Caco-2 (cell line): ENCODE data around the gene TCF7L1. TPM values are rescaled to one million over a fixed set of nuclear protein-coding genes. Genes with fewer than 3 reads are reported as not detected.

ENCODE experiments used
- BruUV-seq: library from RNA; stranded (reverse); fragments of 400-500 nt; replicated peaks from 2 replicates; lab custom pipeline; 2021; lab: Mats Ljungman, UMichigan
- CTCF ChIA-PET: fragments of 300-600 bp; sonication (Branson Sonifier 250); formaldehyde crosslinking; loops from one replicate; lab custom pipeline; 2022; ENCODE audit warnings: antibody characterized with exemption; lab: Charles Lee
- POLR2A ChIA-PET: fragments of 300-600 bp; sonication (Branson Sonifier 250); formaldehyde crosslinking; loops from one replicate; lab custom pipeline; 2022; ENCODE audit warnings: antibody characterized with exemption; lab: Charles Lee
- DNase-seq, 2 experiments: peaks; one replicate each; pipeline versions ENCODE4 v3.0.0 to v3.0.0-alpha.2; 2020 to 2022
- H3K27me3 ChIP-seq: replicated peaks from 2 replicates; pipeline ENCODE4 v1.6.0; 2011; ENCODE audit warnings: low read length; ENCODE audit not compliant: control insufficient read depth, insufficient read depth
- H3K36me3 ChIP-seq: 2 replicates; pipeline ENCODE4 v1.5.1; 2011; ENCODE audit warnings: low read length; ENCODE audit not compliant: control insufficient read depth, insufficient read depth
- H3K4me1 ChIP-seq: fragments of 250-450 bp; sonication (Bioruptor Pico); 2 replicates; pipeline ENCODE4 v1.5.1; 2020; ENCODE audit warnings: mild to moderate bottlenecking
- H3K4me3 ChIP-seq: 2 replicates; pipeline ENCODE4 v1.5.1; 2011; ENCODE audit warnings: low read depth, mild to moderate bottlenecking, control low read depth, low read length
- H3K9me3 ChIP-seq: fragments of 250-450 bp; sonication (Bioruptor Pico); 2 replicates; pipeline ENCODE4 v1.5.1; 2020; ENCODE audit warnings: mild to moderate bottlenecking, moderate library complexity
- H3K27ac Mint-ChIP-seq: one replicate; pipeline ENCODE4 v1.8.0; 2022; ENCODE audit warnings: mixed read lengths; ENCODE audit not compliant: unreplicated experiment
- H3K27me3 Mint-ChIP-seq: one replicate; pipeline ENCODE4 v1.8.0; 2022; ENCODE audit warnings: mixed read lengths; ENCODE audit not compliant: insufficient read depth, unreplicated experiment
- H3K36me3 Mint-ChIP-seq: one replicate; pipeline ENCODE4 v1.8.0; 2022; ENCODE audit warnings: mild to moderate bottlenecking, mixed read lengths; ENCODE audit not compliant: insufficient read depth, unreplicated experiment
- H3K4me1 Mint-ChIP-seq: one replicate; pipeline ENCODE4 v1.8.0; 2022; ENCODE audit warnings: low read depth, mixed read lengths; ENCODE audit not compliant: unreplicated experiment
- H3K4me3 Mint-ChIP-seq: one replicate; pipeline ENCODE4 v1.8.0; 2022; ENCODE audit warnings: mild to moderate bottlenecking, moderate library complexity, mixed read lengths; ENCODE audit not compliant: unreplicated experiment
- H3K9me3 Mint-ChIP-seq: one replicate; pipeline ENCODE4 v1.8.0; 2022; ENCODE audit warnings: mixed read lengths; ENCODE audit not compliant: unreplicated experiment
- CTCF ChIP-seq, 2 experiments: fragments of 200-600 bp in 1 of 2; IDR thresholded peaks; 1 replicate in 1 of 2; 2 replicates in 1 of 2; pipeline versions ENCODE4 v1.5.1 to v1.8.0; 2011 to 2022; ENCODE audit warnings: antibody characterized with exemption in 1 of 2, control low read depth in 1 of 2, inconsistent platforms in 1 of 2, low read depth in 1 of 2, low read length in 1 of 2, mild to moderate bottlenecking in 1 of 2, moderate library complexity in 1 of 2; ENCODE audit not compliant: insufficient read depth in 1 of 2, severe bottlenecking in 1 of 2, unreplicated experiment in 1 of 2
- intact Hi-C: fragments of 100-400 bp; cut with micrococcal nuclease; formaldehyde crosslinking; loops from one replicate; pipeline ENCODE4 v1.10.0; 2022; ENCODE audit not compliant: unreplicated experiment
- total RNA-seq: library from RNA; stranded (reverse); gene quantifications from 2 replicates; pipeline ENCODE4 v1.2.3, GENCODE V29; 2022

TCF7L1 gene
- total RNA-seq, 1 experiment from 2014 or later = 29.0 TPM

DNA sequence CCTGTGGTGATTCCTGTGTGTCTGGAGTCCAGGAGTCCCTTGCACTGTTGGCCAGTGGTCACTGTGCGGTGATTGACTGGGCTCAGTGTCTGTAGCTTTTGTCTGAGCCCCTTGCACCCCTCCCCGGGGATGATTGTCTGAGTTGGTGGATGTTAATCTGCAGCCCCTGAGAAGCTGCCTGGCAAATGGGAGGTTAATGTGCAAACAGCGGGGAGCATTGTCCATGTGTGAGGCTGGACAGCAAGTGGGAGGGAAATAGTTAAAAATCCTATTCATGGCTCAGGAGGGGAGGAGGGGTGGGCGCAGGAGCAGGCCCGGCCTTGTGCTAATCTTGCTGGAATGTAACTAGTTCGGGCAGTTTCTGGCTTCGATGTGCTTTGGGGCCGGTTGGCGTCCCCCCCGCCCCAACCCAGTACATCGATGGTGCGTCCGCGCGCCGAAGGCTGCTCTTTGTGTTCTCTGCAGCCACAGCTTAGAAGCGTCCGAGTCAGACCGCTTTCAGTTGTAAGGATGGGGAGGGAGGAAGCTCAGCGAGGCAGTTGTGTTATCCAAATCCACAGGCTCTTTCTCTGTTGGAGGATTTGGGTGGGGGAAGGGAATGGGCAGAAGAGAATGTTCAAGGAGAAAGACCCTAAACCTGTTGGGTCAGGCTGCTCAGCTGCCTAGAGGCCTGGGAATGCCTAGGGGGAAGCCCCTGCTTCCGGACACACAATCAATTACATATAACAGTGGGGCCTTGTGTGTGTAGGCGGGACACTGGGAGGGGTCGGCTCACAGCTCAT is 122.8 kb downstream of the TCF7L1 start:
- peak overlapping the region; percentile 97 for H3K27ac Mint-ChIP-seq
- Histone ChIP-seq H3K27me3 (no peaks in the 10 kb centered on the region), H3K9me3 (no peaks in the 10 kb centered on the region), H3K4me3 (peak overlapping the region; percentile 29), H3K4me1 (peaks cover 78% of the 10 kb centered on the region), H3K36me3 (no peaks in the 10 kb centered on the region)
- TF ChIP-seq CTCF (IDR thresholded peaks at IDR 0.05; ENCODE audit: insufficient read depth in 1 of 2, low read depth in 1 of 2, low read length in 1 of 2, severe bottlenecking in 1 of 2, unreplicated experiment in 1 of 2) = no peak
- no TSS peak for BruUV-seq
- DNase-seq = peak; percentile 92 to 95
- POLR2A ChIA-PET = interaction anchor here (0.6 to 1.7 kb wide), 5 partner anchors 9 to 191 kb away, joined by 3 to 11 read pairs (median 5); partner anchors contain the start of gene TCF7L1
- H3K4me3 Mint-ChIP-seq = peak overlapping the region; percentile 83
- H3K9me3 Mint-ChIP-seq = no peaks in the 10 kb centered on the region
- intact Hi-C loops = loop anchor here (1.0 kb wide), 3 partner anchors 8 to 123 kb away; partner anchors contain the start of gene TCF7L1
- H3K27me3 Mint-ChIP-seq = no peaks in the 10 kb centered on the region
- CTCF ChIA-PET = interaction anchor here (0.7 to 2.1 kb wide), 10 partner anchors 9 to 189 kb away, joined by 3 to 9 read pairs (median 4); partner anchors contain the start of gene TCF7L1
- peaks cover 32% of the 10 kb centered on the region for H3K36me3 Mint-ChIP-seq
- H3K4me1 Mint-ChIP-seq = peaks cover 80% of the 10 kb centered on the region

- H3K4me3 ChIP-seq = no peak overlapping the region
- Mint-ChIP-seq H3K27me3 (no peaks in the 10 kb centered on the region), H3K36me3 (peaks cover 32% of the 10 kb centered on the region), H3K4me3 (peak overlapping the region; percentile 24), H3K4me1 (peaks cover 81% of the 10 kb centered on the region), H3K27ac (peak overlapping the region; percentile 98), H3K9me3 (no peaks in the 10 kb centered on the region)
- ChIA-PET CTCF (interaction anchor here (1.5 to 1.6 kb wide), 2 partner anchors 28 to 125 kb away, joined by 4 to 8 read pairs; partner anchors contain the start of gene TCF7L1), POLR2A (no interaction called here)
- intact Hi-C loops = no loop called here
- H3K27me3 ChIP-seq = no peaks in the 10 kb centered on the region
- TF ChIP-seq CTCF (IDR thresholded peaks at IDR 0.05; ENCODE audit: insufficient read depth in 1 of 2, low read depth in 1 of 2, low read length in 1 of 2, severe bottlenecking in 1 of 2, unreplicated experiment in 1 of 2) = no peak
- peaks cover 82% of the 10 kb centered on the region for H3K4me1 ChIP-seq
- DNase-seq = no peak
- no peaks in the 10 kb centered on the region for H3K9me3 ChIP-seq
- no peaks in the 10 kb centered on the region for H3K36me3 ChIP-seq
- BruUV-seq = no TSS peak
Measured at GRCh38 chr2:85257359-85257969, 124.3 kb downstream of the TCF7L1 start.

DNA sequence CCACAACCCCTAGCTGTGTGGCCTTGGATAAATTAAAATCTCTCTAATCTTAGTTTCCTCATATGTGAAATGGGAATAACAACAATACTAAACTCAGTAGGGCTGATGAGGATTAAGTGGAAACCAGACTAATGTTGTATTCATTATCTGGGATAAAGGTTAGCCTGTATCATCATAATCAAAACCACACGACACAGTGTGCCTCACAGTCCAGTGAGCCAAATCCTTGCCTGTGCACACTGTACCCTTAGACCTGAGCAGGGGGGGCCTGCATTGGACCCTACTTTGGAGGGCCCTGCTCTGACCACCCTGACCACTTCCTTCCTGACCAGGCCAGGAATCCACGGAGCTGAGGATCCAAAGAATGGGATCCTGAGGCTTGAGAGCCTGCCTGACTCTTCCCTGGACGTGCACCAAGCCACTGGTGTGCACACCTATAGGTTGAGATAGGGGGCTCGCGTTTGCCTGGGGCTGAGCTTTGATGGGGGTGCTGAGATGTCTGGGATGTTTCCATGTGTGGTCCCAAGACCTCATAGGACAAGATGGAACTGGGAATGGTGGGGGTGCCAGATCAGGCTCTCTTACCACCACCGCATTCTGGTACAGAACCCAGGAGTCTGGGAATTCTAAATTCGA is 124.9 kb downstream of the TCF7L1 start:
- Histone ChIP-seq H3K36me3 (no peaks in the 10 kb centered on the region), H3K4me3 (no peak overlapping the region), H3K9me3 (no peaks in the 10 kb centered on the region), H3K27me3 (no peaks in the 10 kb centered on the region), H3K4me1 (peaks cover 79% of the 10 kb centered on the region)
- no peaks in the 10 kb centered on the region for H3K27me3 Mint-ChIP-seq
- H3K27ac Mint-ChIP-seq = peak overlapping the region; percentile 98
- ChIA-PET CTCF (no interaction called here), POLR2A (no interaction called here)
- H3K4me3 Mint-ChIP-seq = peak overlapping the region; percentile 22
- intact Hi-C loops = loop anchor here (2.0 kb wide), 1 partner anchor 67 kb away; no protein-coding TSS in a partner anchor
- H3K9me3 Mint-ChIP-seq = no peaks in the 10 kb centered on the region
- peaks cover 79% of the 10 kb centered on the region for H3K4me1 Mint-ChIP-seq
- peaks cover 32% of the 10 kb centered on the region for H3K36me3 Mint-ChIP-seq
- BruUV-seq = no TSS peak
- TF ChIP-seq CTCF (IDR thresholded peaks at IDR 0.05; ENCODE audit: insufficient read depth in 1 of 2, low read depth in 1 of 2, low read length in 1 of 2, severe bottlenecking in 1 of 2, unreplicated experiment in 1 of 2) = no peak
- DNase-seq = no peak
